CD14-positive monocyte (primary cell): Measurements from ENCODE around the gene ESPN. TPM values are rescaled to one million over a fixed set of nuclear protein-coding genes. Genes with fewer than 3 reads are reported as not detected.

Source experiments
- DNase-seq, 3 donors: peaks; one replicate each; pipeline ENCODE4 v3.0.0-alpha.2; 2011 to 2022
- H2AFZ ChIP-seq: 2 replicates; pipeline ENCODE4 v1.6.0; 2012; ENCODE audit warnings: mild to moderate bottlenecking, low read depth, low read length, inconsistent platforms; ENCODE audit not compliant: insufficient read depth, poor library complexity, severe bottlenecking
- H3K27ac ChIP-seq, 2 donors: 1 replicate in 1 of 2; 2 replicates in 1 of 2; pipeline ENCODE4 v1.5.1; 2012 to 2013; ENCODE audit warnings: low read length in 2 of 2, control low read depth in 1 of 2, inconsistent platforms in 1 of 2, low read depth in 1 of 2, mild to moderate bottlenecking in 1 of 2
- H3K27me3 ChIP-seq, 2 donors: one replicate each; pipeline versions ENCODE4 v1.6.0 to v1.6.1; 2011 to 2013; ENCODE audit warnings: low read length in 2 of 2; ENCODE audit not compliant: control insufficient read depth in 2 of 2, insufficient read depth in 2 of 2
- H3K36me3 ChIP-seq, 2 donors: replicated peaks in 1 of 2; 1 replicate in 1 of 2; 2 replicates in 1 of 2; pipeline versions ENCODE4 v1.5.1 to v1.6.1; 2012 to 2013; ENCODE audit warnings: low read length in 2 of 2, control low read depth in 1 of 2, inconsistent platforms in 1 of 2, mild to moderate bottlenecking in 1 of 2; ENCODE audit not compliant: insufficient read depth in 2 of 2, control insufficient read depth in 1 of 2
- H3K4me1 ChIP-seq, 2 donors: 1 replicate in 1 of 2; 2 replicates in 1 of 2; pipeline versions ENCODE4 v1.5.1 to v1.6.1; 2012 to 2013; ENCODE audit warnings: low read length in 2 of 2, control low read depth in 1 of 2, inconsistent platforms in 1 of 2, mild to moderate bottlenecking in 1 of 2, moderate library complexity in 1 of 2; ENCODE audit not compliant: insufficient read depth in 2 of 2, control insufficient read depth in 1 of 2
- H3K4me2 ChIP-seq: replicated peaks from 2 replicates; pipeline ENCODE3; 2012; ENCODE audit warnings: low read length, moderate library complexity, mild to moderate bottlenecking; ENCODE audit not compliant: poor library complexity, severe bottlenecking; ENCODE audit errors: extremely low read depth
- H3K4me3 ChIP-seq, 3 experiments: fragments of 200-600 bp in 1 of 3; sonication (generic) in 1 of 3; replicated peaks in 1 of 3; 1 replicate in 2 of 3; 2 replicates in 1 of 3; pipeline ENCODE4 v1.5.1; 2011 to 2013; ENCODE audit warnings: low read length in 3 of 3, mild to moderate bottlenecking in 3 of 3, control low read depth in 2 of 3, low read depth in 2 of 3, inconsistent platforms in 1 of 3, moderate library complexity in 1 of 3
- H3K79me2 ChIP-seq: 2 replicates; pipeline ENCODE4 v1.6.0; 2012; ENCODE audit warnings: mild to moderate bottlenecking, control low read depth, inconsistent platforms, low read length, moderate library complexity; ENCODE audit not compliant: insufficient read depth
- H3K9ac ChIP-seq: 2 replicates; pipeline ENCODE4 v1.6.0; 2017; ENCODE audit warnings: low read length, mild to moderate bottlenecking; ENCODE audit not compliant: insufficient read depth, poor library complexity, severe bottlenecking
- H3K9me3 ChIP-seq, 2 donors: replicated peaks in 1 of 2; 1 replicate in 1 of 2; 2 replicates in 1 of 2; pipeline versions ENCODE4 v1.5.1 to v1.6.1; 2012 to 2013; ENCODE audit warnings: low read length in 2 of 2, control low read depth in 1 of 2; ENCODE audit not compliant: control insufficient read depth in 1 of 2, insufficient read depth in 1 of 2
- H4K20me1 ChIP-seq: 2 replicates; pipeline ENCODE4 v1.6.0; 2012; ENCODE audit warnings: mild to moderate bottlenecking, low read length, control low read depth, moderate library complexity; ENCODE audit not compliant: insufficient read depth
- H3K27ac Mint-ChIP-seq, 7 donors: one replicate each; pipeline ENCODE4 v1.8.0; 2020; ENCODE audit warnings: mild to moderate bottlenecking in 7 of 7, mixed read lengths in 7 of 7, moderate library complexity in 6 of 7, inconsistent platforms in 2 of 7
- H3K27me3 Mint-ChIP-seq, 3 donors: one replicate each; pipeline ENCODE4 v1.8.0; 2021 to 2022; ENCODE audit warnings: low read depth in 3 of 3, mild to moderate bottlenecking in 3 of 3, mixed read lengths in 3 of 3, moderate library complexity in 3 of 3, inconsistent platforms in 1 of 3
- H3K36me3 Mint-ChIP-seq, 2 donors: one replicate each; pipeline ENCODE4 v1.8.0; 2020; ENCODE audit warnings: mixed read lengths in 2 of 2, inconsistent platforms in 1 of 2, mild to moderate bottlenecking in 1 of 2
- H3K4me1 Mint-ChIP-seq: one replicate; pipeline ENCODE4 v1.8.0; 2020; ENCODE audit warnings: mild to moderate bottlenecking, mixed read lengths
- H3K4me3 Mint-ChIP-seq, 2 donors: one replicate each; pipeline ENCODE4 v1.8.0; 2020; ENCODE audit warnings: mild to moderate bottlenecking in 2 of 2, mixed read lengths in 2 of 2, moderate library complexity in 1 of 2
- H3K9me3 Mint-ChIP-seq, 7 donors: one replicate each; pipeline ENCODE4 v1.8.0; 2020 to 2022; ENCODE audit warnings: mixed read lengths in 7 of 7, mild to moderate bottlenecking in 6 of 7, moderate library complexity in 6 of 7, inconsistent platforms in 2 of 7
- WGBS: methylation state at CpG from one replicate; pipeline ENCODE4 v1.1.5; 2013; ENCODE audit warnings: missing lambda C conversion rate; ENCODE audit not compliant: insufficient coverage; 5-methylcytosine and 5-hydroxymethylcytosine counted together
- intact Hi-C, 2 donors: fragments of 100-400 bp; cut with micrococcal nuclease; formaldehyde crosslinking; loops; one replicate each; pipeline versions ENCODE4 v1.15.0 to v1.15.1; 2023
- polyA plus RNA-seq, 3 donors: library from polyadenylated mRNA; depleted of rRNA in 1 of 3; unstranded in 2 of 3; stranded (reverse) in 1 of 3; fragments of 300-500 nt in 2 of 3; fragments of >200 nt in 1 of 3; fragmentation: Illumina TruSeq in 2 of 3; gene quantifications; 1 replicate in 2 of 3; 2 replicates in 1 of 3; pipeline ENCODE4 v1.2.3, GENCODE V29; 2012 to 2021
- TF ChIP-seq, protein P1 (sequence below): fragments of 200-600 bp; IDR thresholded peaks from one replicate; pipeline ENCODE4 v1.8.0; 2022; ENCODE audit warnings: antibody characterized with exemption, mild to moderate bottlenecking

Gene ESPN
- polyA plus RNA-seq, 3 donors = not detected

DNA sequence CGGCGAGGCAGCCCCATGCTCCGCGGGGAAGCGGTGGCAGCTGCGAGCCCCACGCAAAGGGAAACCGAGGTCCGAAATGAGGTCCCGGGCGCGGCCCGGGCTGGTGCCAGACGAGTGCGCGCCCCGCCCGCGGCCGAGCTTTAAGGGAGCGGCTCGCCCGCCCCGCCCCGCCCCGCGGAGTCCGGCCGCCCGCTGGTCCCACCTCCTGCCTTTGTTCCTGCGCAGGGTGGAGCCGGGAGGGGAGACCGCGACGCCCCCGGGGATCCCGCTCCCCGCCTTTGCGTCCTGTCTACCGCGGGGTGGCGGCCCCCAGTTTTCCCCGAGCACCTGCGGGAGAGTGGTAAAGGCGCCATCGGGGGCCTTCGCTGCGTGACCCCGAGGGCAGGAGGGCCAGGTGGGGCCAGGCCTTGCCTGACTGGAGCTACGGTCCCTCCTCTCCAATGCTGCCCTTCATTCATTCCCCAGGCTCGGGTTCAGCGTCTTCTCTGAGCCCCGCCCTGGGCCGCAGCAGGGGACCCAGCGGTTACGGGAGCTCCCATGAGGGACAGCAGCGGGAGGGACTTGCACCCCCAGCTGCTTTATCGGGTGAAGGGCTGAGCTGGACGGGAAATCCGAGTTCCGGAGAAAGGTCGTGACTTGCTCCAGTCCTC is 4.6 kb upstream of the ESPN start, which contains the start of gene HES2:
HES2 (minus strand) TSS at position 116 of the 650 bp plus-strand sequence; CDS start at position 17, 99 bp downstream.
- Histone ChIP-seq H3K4me3 (no peak within 1 kb of the TSS), H3K27ac (no peak within 1 kb of the TSS), H3K4me2 (no peak within 1 kb of the TSS), H4K20me1 (no peaks in the 10 kb centered on the region), H2AFZ (no peak within 1 kb of the TSS), H3K79me2 (no peaks in the 10 kb centered on the region), H3K9me3 (peaks cover 0 to 12% of the 10 kb centered on the region in 2 donors), H3K9ac (no peak within 1 kb of the TSS), H3K36me3 (no peaks in the 10 kb centered on the region), H3K4me1 (peaks cover 0 to 3% of the 10 kb centered on the region in 2 donors), H3K27me3 (peaks cover 36 to 80% of the 10 kb centered on the region in 2 donors)
- Mint-ChIP-seq H3K9me3 (peaks cover 0 to 12% (median 5%) of the 10 kb centered on the region in 7 donors), H3K4me3 (peak within 1 kb of the TSS in 1 of 2 donors; percentile 73), H3K36me3 (no peaks in the 10 kb centered on the region), H3K27me3 (peaks cover 68 to 95% (median 72%) of the 10 kb centered on the region in 3 donors), H3K27ac (no peak within 1 kb of the TSS), H3K4me1 (peaks cover 8% of the 10 kb centered on the region)
- no peak for DNase-seq
- TF ChIP-seq, protein P1, sequence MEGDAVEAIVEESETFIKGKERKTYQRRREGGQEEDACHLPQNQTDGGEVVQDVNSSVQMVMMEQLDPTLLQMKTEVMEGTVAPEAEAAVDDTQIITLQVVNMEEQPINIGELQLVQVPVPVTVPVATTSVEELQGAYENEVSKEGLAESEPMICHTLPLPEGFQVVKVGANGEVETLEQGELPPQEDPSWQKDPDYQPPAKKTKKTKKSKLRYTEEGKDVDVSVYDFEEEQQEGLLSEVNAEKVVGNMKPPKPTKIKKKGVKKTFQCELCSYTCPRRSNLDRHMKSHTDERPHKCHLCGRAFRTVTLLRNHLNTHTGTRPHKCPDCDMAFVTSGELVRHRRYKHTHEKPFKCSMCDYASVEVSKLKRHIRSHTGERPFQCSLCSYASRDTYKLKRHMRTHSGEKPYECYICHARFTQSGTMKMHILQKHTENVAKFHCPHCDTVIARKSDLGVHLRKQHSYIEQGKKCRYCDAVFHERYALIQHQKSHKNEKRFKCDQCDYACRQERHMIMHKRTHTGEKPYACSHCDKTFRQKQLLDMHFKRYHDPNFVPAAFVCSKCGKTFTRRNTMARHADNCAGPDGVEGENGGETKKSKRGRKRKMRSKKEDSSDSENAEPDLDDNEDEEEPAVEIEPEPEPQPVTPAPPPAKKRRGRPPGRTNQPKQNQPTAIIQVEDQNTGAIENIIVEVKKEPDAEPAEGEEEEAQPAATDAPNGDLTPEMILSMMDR = no peak
- under 1% methylated on average over 62 of the region's 62 CpGs for WGBS
- intact Hi-C loops = no loop called here

DNA sequence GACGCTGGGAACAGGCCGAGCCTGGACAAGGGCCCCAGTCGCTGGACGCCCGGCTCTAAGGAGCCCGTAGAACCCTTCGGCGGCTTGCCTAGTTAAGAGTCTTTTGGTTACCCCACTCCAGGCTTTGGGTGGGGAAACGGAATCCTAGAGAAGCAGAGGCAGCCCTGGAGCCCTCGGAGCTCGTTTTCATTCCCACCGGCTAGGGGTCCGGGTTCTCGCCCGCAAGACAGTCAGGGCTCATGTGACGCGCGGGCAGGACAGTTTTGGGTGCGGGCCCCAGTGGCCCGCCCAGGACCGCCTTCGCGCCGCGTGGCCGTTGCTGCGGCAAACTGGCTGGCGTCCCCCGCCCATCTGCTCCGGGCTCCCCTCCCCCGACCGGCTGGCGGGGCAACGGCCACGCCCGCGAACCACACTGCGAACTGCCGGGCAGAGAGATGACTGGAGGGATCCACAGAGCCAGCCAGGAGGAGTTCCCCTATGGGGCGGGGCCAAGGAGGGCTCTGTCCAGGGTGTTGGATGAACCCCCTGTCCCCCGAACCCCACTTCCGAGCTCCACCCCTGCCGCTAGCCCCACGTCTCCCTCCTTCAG is 4.0 kb upstream of the ESPN start:
- Histone ChIP-seq H3K27ac (no peak overlapping the region), H2AFZ (no peak overlapping the region), H3K79me2 (no peaks in the 10 kb centered on the region), H3K4me2 (no peak overlapping the region), H3K4me1 (peaks cover 0 to 6% of the 10 kb centered on the region in 2 donors), H3K36me3 (no peaks in the 10 kb centered on the region), H3K9me3 (peaks cover 0 to 12% of the 10 kb centered on the region in 2 donors), H4K20me1 (no peaks in the 10 kb centered on the region), H3K4me3 (no peak overlapping the region), H3K9ac (no peak overlapping the region), H3K27me3 (peaks cover 36 to 80% of the 10 kb centered on the region in 2 donors)
- H3K36me3 Mint-ChIP-seq = no peaks in the 10 kb centered on the region
- intact Hi-C loops = no loop called here
- TF ChIP-seq, protein P1 = no peak
- H3K27ac Mint-ChIP-seq = no peak overlapping the region
- peaks cover 0 to 12% (median 5%) of the 10 kb centered on the region in 7 donors for H3K9me3 Mint-ChIP-seq
- peak overlapping the region in 1 of 2 donors; percentile 73 for H3K4me3 Mint-ChIP-seq
- H3K27me3 Mint-ChIP-seq = peaks cover 69 to 94% (median 73%) of the 10 kb centered on the region in 3 donors
- WGBS = 6% methylated on average over 39 of the region's 44 CpGs
- H3K4me1 Mint-ChIP-seq = peaks cover 6% of the 10 kb centered on the region
- no peak for DNase-seq
